GM23248 (cell line): ENCODE data around the gene KRT79.

Source experiments
- EZH2 ChIP-seq: fragments of 200-600 bp; sonication (generic); IDR thresholded peaks from 2 replicates; pipeline ENCODE4 v1.6.1; 2018; ENCODE audit warnings: antibody characterized with exemption, mild to moderate bottlenecking; ENCODE audit not compliant: insufficient read depth, poor library complexity, severe bottlenecking
- EZH2phosphoT487 ChIP-seq: fragments of 200-600 bp; sonication (generic); IDR thresholded peaks from 2 replicates; pipeline ENCODE4 v1.6.1; 2018; ENCODE audit warnings: antibody characterized with exemption, moderate library complexity, mild to moderate bottlenecking, low read depth; ENCODE audit not compliant: insufficient read depth

GRCh38 chr12:52857500-52857899, 23.4 kb upstream of the KRT79 start:
- no peak for TF ChIP-seq EZH2
- no peak for TF ChIP-seq EZH2phosphoT487
